GM12891 (cell line): ENCODE measurements around the gene RNU1-1.
"Not testable (repeated sequence)": the region's sequence is repeated elsewhere in the genome, so short reads cannot be mapped to it uniquely, and the experiment has no call there.

Experiments used
- PAX5 ChIP-seq: IDR thresholded peaks from 2 replicates; pipeline ENCODE4 v1.6.1; 2011; ENCODE audit warnings: low read length, moderate library complexity, mild to moderate bottlenecking; ENCODE audit not compliant: insufficient read depth, severe bottlenecking
- POLR2A ChIP-seq: IDR thresholded peaks from 2 replicates; pipeline ENCODE4 v1.6.1; 2011; ENCODE audit warnings: low read depth, low read length, control low read depth
- POLR2AphosphoS5 ChIP-seq: IDR thresholded peaks from 2 replicates; pipeline ENCODE4 v1.6.1; 2011; ENCODE audit warnings: low read depth, low read length, control low read depth
- POU2F2 ChIP-seq: IDR thresholded peaks from 2 replicates; pipeline ENCODE4 v1.6.1; 2011; ENCODE audit warnings: low read depth, mild to moderate bottlenecking, control low read depth, low read length, moderate library complexity
- SPI1 ChIP-seq: IDR thresholded peaks from 2 replicates; pipeline ENCODE4 v1.6.1; 2011; ENCODE audit warnings: low read depth, low read length, control low read depth
- TAF1 ChIP-seq: IDR thresholded peaks from 2 replicates; pipeline ENCODE4 v1.6.1; 2011; ENCODE audit warnings: low read depth, low read length, control low read depth

DNA sequence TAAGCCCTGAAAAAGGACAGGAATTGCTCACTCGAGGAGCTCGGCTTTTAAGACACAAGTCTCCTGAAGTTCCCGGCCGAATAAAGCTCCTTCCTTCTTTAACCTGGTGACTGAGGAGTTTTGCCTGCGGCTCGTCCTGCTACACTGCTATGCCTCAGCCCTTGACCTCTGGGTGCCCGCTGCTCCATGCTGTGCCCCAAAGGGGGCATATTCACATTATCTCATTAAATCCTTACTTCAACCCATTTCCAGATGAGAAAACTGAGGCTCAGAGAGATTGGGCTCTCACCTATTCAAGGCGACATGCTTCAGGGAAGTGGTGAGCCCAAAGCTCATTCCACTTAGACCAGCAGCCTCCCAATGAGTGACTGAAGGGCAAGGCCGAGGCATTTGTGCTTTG, 20.4 kb downstream of the RNU1-1 start:
- TF ChIP-seq POLR2AphosphoS5, POLR2A, TAF1, POU2F2, PAX5, SPI1: not testable (repeated sequence)
